Dedifferentiated amniotic fluid mesenchymal stem cell (primary cell): ENCODE measurements around the gene PPP2R5C.

ENCODE experiments used
- DNase-seq: peaks from one replicate; pipeline ENCODE4 v3.0.0-alpha.2; 2016; ENCODE audit errors: extremely low spot score

PPP2R5C gene

DNA sequence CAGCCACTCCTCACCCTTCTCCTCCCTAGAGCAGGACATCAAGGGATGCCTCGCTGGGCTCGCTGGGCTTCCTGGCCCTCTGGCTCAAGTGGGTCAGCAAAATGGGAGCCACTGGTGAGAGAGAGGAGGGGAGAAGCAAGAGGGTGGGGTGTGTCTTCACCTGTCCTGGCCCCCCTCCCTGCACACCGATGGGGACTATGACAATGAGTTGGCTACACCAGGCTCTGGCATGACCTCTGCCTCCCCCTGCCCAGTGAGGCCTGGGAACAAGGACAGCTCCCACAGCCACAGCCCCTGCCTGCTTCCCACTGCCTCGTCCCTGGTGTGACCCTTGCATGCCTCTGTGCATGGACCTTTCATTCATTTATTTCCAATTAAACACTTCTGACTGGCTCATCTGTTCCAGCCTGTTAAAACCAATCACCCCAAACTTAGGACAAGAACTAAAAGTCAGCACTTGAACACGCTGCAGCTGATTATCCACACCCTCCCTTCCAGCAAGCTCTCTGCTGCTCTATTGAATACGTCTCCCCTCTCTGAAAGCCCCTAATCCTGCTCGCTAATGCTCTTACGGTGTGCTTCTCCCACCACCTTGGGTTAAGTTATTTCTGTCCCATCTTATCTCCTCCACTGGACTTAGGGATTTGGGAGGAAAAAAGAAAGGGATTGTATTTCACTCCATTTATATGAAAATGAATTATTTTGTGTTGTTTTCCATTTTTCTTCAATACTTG is 5.8 kb upstream of the PPP2R5C start:
- no peak for DNase-seq

- DNase-seq = no peak
These were observed 4.3 kb upstream of the PPP2R5C start for GRCh38 chr14:101757064-101757838.

DNA sequence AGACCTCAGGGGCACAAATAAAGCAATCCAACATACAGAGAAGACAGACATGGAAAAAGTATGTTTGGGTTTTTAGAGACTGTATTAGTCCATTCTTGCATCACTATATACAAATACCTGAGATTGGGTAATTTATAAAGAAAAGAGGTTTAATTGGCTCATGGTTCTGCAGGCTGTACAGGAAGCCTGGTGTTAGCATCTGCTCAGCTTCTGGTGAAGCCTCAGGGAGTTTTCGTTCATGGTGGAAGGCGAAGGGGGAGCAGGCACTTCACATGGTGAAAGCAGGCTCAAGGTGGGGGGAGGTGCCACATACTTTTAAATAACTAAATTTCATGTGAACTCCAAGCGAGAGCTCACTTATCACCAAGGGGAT is 3.7 kb upstream of the PPP2R5C start:
- DNase-seq = no peak

GRCh38 chr14:101758913-101759593 is 2.5 kb upstream of the PPP2R5C start:
- DNase-seq = no peak

GRCh38 chr14:101760138-101761011 is 1.1 kb upstream of the PPP2R5C start:
- DNase-seq = peak; percentile 98

- DNase-seq = no peak
These were observed 496 bp downstream of the PPP2R5C start for GRCh38 chr14:101761881-101762529.

DNA sequence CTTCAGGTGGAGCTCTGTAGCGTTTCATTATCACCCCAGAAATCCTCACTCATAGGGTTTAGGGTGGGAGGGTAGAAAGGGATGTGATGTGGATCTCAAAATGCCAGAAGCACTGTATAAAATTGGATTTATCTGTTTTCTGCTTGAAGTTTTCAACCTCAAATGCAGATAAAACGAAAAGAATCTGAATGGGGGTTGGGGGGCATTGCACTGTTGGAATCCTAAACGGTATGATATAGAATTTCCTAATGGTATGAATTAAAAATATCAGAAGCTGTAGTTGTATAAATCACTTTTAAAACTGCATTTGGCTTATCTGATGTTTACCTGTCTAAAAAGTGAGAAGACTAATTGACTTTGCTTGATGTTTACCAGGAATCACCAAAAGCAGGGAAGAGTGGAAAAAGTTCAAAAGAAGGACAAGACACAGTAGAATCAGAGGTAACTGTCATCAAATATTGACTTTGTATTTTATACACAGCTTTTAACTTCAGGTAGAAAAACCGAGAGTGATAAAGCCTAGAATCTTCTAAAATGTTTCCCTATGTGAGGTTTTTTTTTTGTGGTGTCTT is 1.1 kb downstream of the PPP2R5C start:
- DNase-seq = no peak

DNA sequence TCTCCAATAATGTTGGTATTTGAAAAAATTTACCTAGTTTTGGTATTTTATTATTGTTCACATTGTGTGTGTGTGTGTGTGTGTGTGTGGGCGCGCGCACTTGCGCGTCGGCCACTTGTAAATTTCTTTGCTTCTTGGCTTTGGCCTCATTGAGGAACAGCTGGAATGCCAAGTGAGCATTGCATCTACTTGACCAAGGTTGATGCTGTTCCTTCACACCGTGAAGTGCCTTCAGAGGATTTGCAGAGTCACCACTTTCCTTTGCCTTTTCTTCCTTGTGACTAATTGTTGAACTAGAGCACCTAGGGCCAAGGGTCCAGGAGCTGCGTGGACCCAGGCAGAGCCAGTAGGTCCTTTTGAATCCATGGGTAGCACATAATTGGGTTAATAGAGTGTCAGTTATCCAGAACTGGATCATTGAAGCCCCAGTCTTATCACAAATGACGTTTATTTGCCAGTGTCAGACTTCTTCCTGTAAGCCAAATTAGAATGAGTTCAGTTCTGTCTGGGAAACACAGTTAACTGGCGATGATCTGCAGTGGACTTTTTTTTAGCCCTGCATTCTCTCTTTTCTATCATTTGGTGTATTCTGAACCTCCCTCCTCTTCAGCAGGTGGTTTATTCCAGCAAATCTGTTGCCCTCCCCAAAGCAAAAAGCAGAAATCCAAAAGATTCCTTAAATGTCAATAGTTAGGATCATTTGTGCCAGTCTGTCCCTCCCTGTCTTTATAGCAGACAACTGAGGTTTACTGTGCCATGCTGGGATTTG is 2.6 kb downstream of the PPP2R5C start:
- no peak for DNase-seq

DNA sequence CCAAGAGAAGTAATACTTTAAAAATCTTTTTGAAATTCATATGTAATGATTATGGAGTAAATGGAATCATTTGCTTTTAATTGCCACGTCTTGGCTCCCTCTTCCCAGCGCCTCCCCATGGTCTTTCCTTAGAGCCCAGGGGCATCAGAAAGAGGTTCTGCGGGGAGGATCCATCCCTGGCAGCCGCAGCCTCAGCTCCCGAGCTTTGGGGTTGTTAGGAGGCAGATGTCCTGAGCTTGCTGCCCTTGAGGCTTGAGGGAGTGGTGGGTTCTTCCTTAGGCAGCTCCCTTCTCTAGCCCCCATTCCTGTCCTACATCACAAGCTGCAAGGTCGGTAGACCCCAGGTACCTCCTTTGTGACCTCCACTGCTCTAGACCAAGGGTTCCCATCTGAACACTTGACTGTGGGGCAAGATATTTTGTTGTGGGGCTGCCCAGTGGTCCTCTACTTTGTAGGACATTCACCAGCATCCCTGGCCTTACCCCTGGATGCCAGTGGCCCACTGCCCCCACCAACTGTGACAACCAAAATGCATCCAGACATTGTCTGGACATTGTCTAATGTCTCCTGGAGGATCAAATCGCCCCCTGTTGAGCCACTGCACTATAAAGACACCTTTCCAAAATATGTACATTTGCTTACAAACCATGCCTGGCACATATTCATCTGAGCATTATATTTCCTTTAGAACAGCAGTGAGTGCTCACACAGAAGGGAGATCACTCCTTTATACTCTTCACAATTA is 6.3 kb downstream of the PPP2R5C start:
- no peak for DNase-seq

GRCh38 chr14:101770183-101770582 is 8.7 kb downstream of the PPP2R5C start:
- DNase-seq = no peak

- no peak for DNase-seq
These were observed 11.3 kb downstream of the PPP2R5C start for GRCh38 chr14:101772770-101773169.

DNA sequence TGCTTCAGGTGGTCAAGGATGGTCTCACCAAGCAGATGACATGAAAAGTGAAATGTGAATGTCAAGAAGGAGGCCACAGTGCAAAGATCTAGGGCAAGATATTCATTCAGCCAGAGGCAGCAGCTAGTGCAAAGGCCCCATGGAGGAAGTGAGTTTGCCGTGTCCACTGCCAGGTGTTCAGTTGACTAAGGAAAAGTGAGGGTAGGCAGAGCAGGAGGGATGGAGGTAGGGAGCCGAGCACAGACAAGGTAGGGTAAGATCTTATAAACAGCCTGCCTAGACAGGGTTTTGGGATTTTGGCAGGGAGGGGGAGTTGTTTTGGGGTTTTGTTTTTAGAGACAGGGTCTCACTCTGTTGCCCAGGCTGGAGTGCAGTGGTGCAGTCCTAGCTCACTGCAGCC is 11.9 kb downstream of the PPP2R5C start:
- DNase-seq = no peak

DNA sequence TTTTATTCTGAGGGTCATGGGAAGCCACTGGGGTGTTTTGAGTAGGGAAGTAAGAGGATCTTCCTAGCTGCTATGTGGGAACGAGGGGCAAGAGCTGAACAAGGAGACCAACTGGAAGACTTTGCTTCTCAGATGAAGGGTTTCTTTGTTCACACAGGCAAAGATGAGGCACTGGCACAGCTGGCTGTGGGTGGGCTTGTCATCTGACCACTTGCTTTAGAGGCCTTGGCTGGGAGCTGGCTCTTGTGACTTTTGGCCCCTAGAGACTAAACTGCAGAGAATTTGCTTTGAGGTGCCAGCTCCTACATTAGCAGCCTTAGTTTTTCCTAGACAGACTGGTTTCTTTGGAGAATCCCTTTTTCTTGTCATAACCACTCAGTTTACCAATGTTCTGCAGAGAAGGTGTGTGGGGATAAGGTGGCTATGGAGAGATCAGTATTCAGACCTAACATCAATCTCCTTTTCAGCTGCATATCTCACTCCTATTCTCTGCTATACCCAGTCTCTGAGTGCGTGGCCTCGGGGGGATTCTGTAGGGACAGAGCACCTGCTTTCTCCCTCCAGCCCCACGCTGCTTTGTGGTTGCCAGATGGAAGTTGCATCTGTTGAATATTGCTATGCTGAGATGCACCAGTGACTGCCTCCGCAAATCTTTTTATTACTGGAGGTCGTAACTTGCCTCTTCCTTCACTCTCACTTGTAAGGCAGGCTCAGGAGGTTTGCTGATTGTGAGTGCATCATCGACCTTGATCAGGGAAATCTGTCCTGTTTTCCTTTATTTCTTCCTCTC is 12.7 kb downstream of the PPP2R5C start:
- no peak for DNase-seq

GRCh38 chr14:101774814-101775213 is 13.3 kb downstream of the PPP2R5C start:
- no peak for DNase-seq

GRCh38 chr14:101775826-101776225 is 14.3 kb downstream of the PPP2R5C start:
- DNase-seq = no peak

- DNase-seq = no peak
These were observed 14.8 kb downstream of the PPP2R5C start for GRCh38 chr14:101776344-101776743.

DNA sequence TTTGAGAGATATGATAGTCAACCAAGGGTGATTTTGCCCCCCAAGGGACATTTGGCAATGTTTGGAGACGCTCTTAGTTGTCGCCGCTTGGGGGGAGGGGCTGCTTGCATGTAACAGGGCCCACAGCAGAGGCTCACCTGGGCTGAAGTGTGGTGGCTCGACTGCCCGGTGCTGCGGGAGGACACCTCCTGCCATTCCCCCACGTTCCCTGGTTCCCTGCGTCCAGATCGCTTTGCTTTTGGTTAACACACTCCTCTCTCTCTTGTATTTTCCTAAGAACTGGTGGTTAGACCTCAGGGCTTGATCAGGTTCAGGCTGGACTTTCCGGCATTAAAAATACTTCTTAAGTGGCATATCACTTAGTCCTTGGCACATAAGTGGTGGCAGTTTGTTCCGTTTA is 18.9 kb downstream of the PPP2R5C start:
- DNase-seq = no peak

DNA sequence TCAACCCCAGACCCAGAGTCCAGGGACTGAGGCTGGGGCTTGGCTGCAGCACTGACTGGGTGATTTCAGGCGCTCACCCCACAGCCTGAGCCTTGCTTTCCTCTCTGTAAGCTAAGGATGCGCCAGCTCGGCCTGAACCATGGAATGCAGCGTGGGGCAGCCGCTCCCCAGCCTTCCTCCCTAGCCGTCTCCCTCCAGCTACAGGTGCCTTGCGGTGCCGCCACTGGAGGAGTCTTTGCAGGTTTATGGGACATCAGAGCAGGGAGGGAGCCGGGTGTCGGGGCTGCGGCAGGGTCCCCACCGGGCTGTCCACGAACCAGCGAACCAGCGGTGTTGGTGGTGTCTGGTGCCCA is 19.4 kb downstream of the PPP2R5C start:
- no peak for DNase-seq
